K562 (cell line): ENCODE results near the gene FAM187B. TPM values are rescaled to one million over a fixed set of nuclear protein-coding genes. Genes with fewer than 3 reads are reported as not detected.
A peak's percentile ranks its signal among the peaks of the same experiment; 100 is the strongest.

Experiments used
- ATAC-seq: fragments of 200-7000 bp; cut with Tn5 transposase; 3 replicates; pipeline ENCODE4 v1.9.1; 2020; ENCODE audit warnings: moderate library complexity
- BruUV-seq: library from RNA; stranded (reverse); fragments of 400-500 nt; replicated peaks from 2 replicates; lab custom pipeline; 2021; lab: Mats Ljungman, UMichigan
- CTCF ChIA-PET: fragments of 300-600 bp; formaldehyde crosslinking; extraction: SDS; loops from one replicate; lab custom pipeline; 2021; ENCODE audit warnings: low intra/inter-chr PET ratio; lab: Yijun Ruan, JAX
- POLR2A ChIA-PET: fragments of 300-600, 350-650 bp; sonication (Branson Sonifier 250); formaldehyde crosslinking; extraction: SDS; loops from one replicate; lab custom pipeline; 2021; ENCODE audit warnings: antibody characterized with exemption, inconsistent platforms; lab: Yijun Ruan, JAX
- DNase-seq, 4 experiments: peaks; one replicate each; pipeline versions ENCODE4 v3.0.0 to v3.0.0-alpha.2; 2011 to 2018; ENCODE audit warnings: low spot score in 3 of 4, mixed read lengths in 3 of 4; ENCODE audit errors: extremely low read depth in 1 of 4
- FAIRE-seq: peaks from 2 replicates; lab custom pipeline; 2011; peaks lifted over from hg19 to GRCh38; lab: Jason Lieb, UNC
- H2AFZ ChIP-seq: 2 replicates; pipeline ENCODE4 v1.6.0; 2011; ENCODE audit warnings: low read depth, low read length, control low read depth, inconsistent platforms
- H3K27ac ChIP-seq: fragments of 200-600 bp; 3 replicates; pipeline ENCODE4 v1.8.0; 2011; ENCODE audit warnings: low read depth, mild to moderate bottlenecking, control low read depth, inconsistent platforms, low read length, moderate library complexity, mixed read lengths; ENCODE audit errors: extremely low read depth
- H3K27me3 ChIP-seq, 2 experiments: fragments of 300-600 bp in 1 of 2; 2 replicates in 1 of 2; 3 replicates in 1 of 2; pipeline versions ENCODE4 v1.6.0 to v1.8.0; 2011; ENCODE audit warnings: inconsistent platforms in 2 of 2, low read length in 2 of 2, mild to moderate bottlenecking in 1 of 2, mixed read lengths in 1 of 2, moderate library complexity in 1 of 2; ENCODE audit not compliant: control insufficient read depth in 2 of 2, insufficient read depth in 2 of 2
- H3K36me3 ChIP-seq: fragments of 300-600 bp; 3 replicates; pipeline ENCODE4 v1.8.0; 2011; ENCODE audit warnings: mild to moderate bottlenecking, low read length, inconsistent platforms; ENCODE audit not compliant: control insufficient read depth, insufficient read depth
- H3K4me1 ChIP-seq, 2 experiments: fragments of 200-600 bp in 1 of 2; replicated peaks in 1 of 2; 2 replicates in 1 of 2; 3 replicates in 1 of 2; pipeline versions ENCODE4 v1.5.1 to v1.8.0; 2011; ENCODE audit warnings: inconsistent platforms in 2 of 2, low read length in 2 of 2, mild to moderate bottlenecking in 1 of 2, mixed read lengths in 1 of 2, moderate library complexity in 1 of 2; ENCODE audit not compliant: control insufficient read depth in 2 of 2, insufficient read depth in 2 of 2
- H3K4me2 ChIP-seq: 2 replicates; pipeline ENCODE4 v1.6.1; 2011; ENCODE audit warnings: low read length, control low read depth, inconsistent platforms, mixed read lengths; ENCODE audit not compliant: insufficient read depth
- H3K4me3 ChIP-seq: fragments of 200-600 bp; sonication (generic), shearing (Covaris generic); 2 replicates; pipeline ENCODE4 v1.5.1; 2016; ENCODE audit warnings: control low read depth, inconsistent platforms
- H3K79me2 ChIP-seq: fragments of 200-600 bp; 3 replicates; pipeline ENCODE4 v1.8.0; 2011; ENCODE audit warnings: low read length, inconsistent platforms; ENCODE audit not compliant: control insufficient read depth, insufficient read depth
- H3K9ac ChIP-seq, 2 experiments: 2 replicates each; pipeline versions ENCODE4 v1.6.0 to v1.6.1; 2011; ENCODE audit warnings: low read depth in 2 of 2, low read length in 2 of 2, control low read depth in 1 of 2, inconsistent platforms in 1 of 2, mild to moderate bottlenecking in 1 of 2, mixed read lengths in 1 of 2; ENCODE audit not compliant: insufficient read depth in 1 of 2
- H3K9me1 ChIP-seq: one replicate; pipeline ENCODE4 v1.6.0; 2011; ENCODE audit warnings: inconsistent platforms, mild to moderate bottlenecking, low read length, moderate library complexity; ENCODE audit not compliant: control insufficient read depth, insufficient read depth
- H3K9me3 ChIP-seq: replicated peaks from 2 replicates; pipeline ENCODE4 v1.5.1; 2011; ENCODE audit warnings: low read depth, low read length, inconsistent platforms; ENCODE audit not compliant: control insufficient read depth, insufficient read depth
- H4K20me1 ChIP-seq: replicated peaks from 2 replicates; pipeline ENCODE4 v1.6.1; 2011; ENCODE audit warnings: low read length, inconsistent platforms, mixed read lengths; ENCODE audit not compliant: control insufficient read depth, insufficient read depth
- CAMTA2 ChIP-seq: fragments of 250-450 bp; sonication (Bioruptor Pico); conservative IDR thresholded peaks from 2 replicates; pipeline ENCODE4 v1.5.1; 2022
- CREB1 ChIP-seq, 2 experiments: sonication (generic) in 1 of 2; formaldehyde crosslinking in 1 of 2; IDR thresholded peaks; 2 replicates each; pipeline versions ENCODE4 v1.6.1 to v1.8.0; 2012 to 2022; ENCODE audit warnings: inconsistent platforms in 1 of 2, mild to moderate bottlenecking in 1 of 2, missing genetic modification reagents in 1 of 2, moderate library complexity in 1 of 2
- ERF ChIP-seq: fragments of 450-650 bp; formaldehyde crosslinking; IDR thresholded peaks from 2 replicates; pipeline ENCODE4 v1.4.0; 2020; ENCODE audit warnings: mild to moderate bottlenecking, mixed read lengths
- MYC ChIP-seq, 2 experiments: fragments of 250-450 bp in 1 of 2; sonication (Bioruptor Pico) in 1 of 2; IDR thresholded peaks; 2 replicates each; pipeline versions ENCODE4 v1.5.1 to v1.6.1; 2012 to 2021; ENCODE audit warnings: low read depth in 2 of 2, borderline replicate concordance in 1 of 2, improper control_type of control experiment in 1 of 2, low read length in 1 of 2, mild to moderate bottlenecking in 1 of 2, moderate library complexity in 1 of 2
- PCBP1 ChIP-seq: fragments of 200-400 bp; formaldehyde crosslinking; IDR thresholded peaks from 2 replicates; pipeline ENCODE4 v1.6.1; 2018; ENCODE audit warnings: mild to moderate bottlenecking, low read depth, low read length; ENCODE audit not compliant: poor library complexity, severe bottlenecking
- PHF8 ChIP-seq: fragments of 200-600 bp; sonication (generic); IDR thresholded peaks from 2 replicates; pipeline ENCODE4 v1.6.1; 2012; ENCODE audit warnings: mixed run types, mild to moderate bottlenecking, inconsistent platforms, low read length, moderate library complexity, borderline replicate concordance
- SPI1 ChIP-seq: IDR thresholded peaks from 2 replicates; pipeline ENCODE4 v1.6.1; 2011; ENCODE audit warnings: low read depth, low read length, control low read depth, borderline replicate concordance
- TRIM24 ChIP-seq, 2 experiments: fragments of 450-650 bp; IDR thresholded peaks; 2 replicates each; pipeline ENCODE4 v1.6.1; 2016
- ZNF12 ChIP-seq: sonication (generic); formaldehyde crosslinking; IDR thresholded peaks from 2 replicates; pipeline ENCODE4 v1.4.0; 2020; ENCODE audit warnings: mild to moderate bottlenecking, missing genetic modification reagents
- ZNF232 ChIP-seq: sonication (generic); formaldehyde crosslinking; IDR thresholded peaks from 2 replicates; pipeline ENCODE4 v1.8.0; 2022; ENCODE audit warnings: mild to moderate bottlenecking, missing genetic modification reagents
- WGBS: fragments of 100-300 bp; shearing (Covaris generic); methylation state at CpG from one replicate; pipeline ENCODE4 v1.1.6; 2016; ENCODE audit warnings: low coverage, mixed read lengths; ENCODE audit not compliant: insufficient coverage; ENCODE audit errors: missing lambda C conversion rate; 5-methylcytosine and 5-hydroxymethylcytosine counted together
- in situ Hi-C: fragments of 300-500 bp; cut with MboI; formaldehyde crosslinking; loops from 4 replicates; pipeline ENCODE4 v1.15.0; 2018; ENCODE audit warnings: inconsistent platforms, mixed read lengths
- intact Hi-C: fragments of 100-400 bp; cut with micrococcal nuclease; formaldehyde crosslinking; loops from 2 replicates; pipeline ENCODE4 v1.14.2; 2022
- polyA plus RNA-seq, 8 experiments: library from polyadenylated mRNA; depleted of rRNA in 4 of 8; stranded (reverse) in 5 of 8; unstranded in 3 of 8; fragments of >200 nt; fragmentation: Nextera tagmentation in 2 of 8; fragmentation: Illumina TruSeq in 1 of 8; extraction: Ambion mirVana in 2 of 8; extraction: Trizol in 1 of 8; gene quantifications; 2 replicates each; pipeline versions ENCODE4 v1.2.1 to v1.2.3, GENCODE V29; 2011 to 2014; ENCODE audit warnings: inconsistent platforms in 1 of 8, missing spikeins in 1 of 8
- total RNA-seq, 7 experiments: library from RNA; depleted of rRNA in 6 of 7; stranded (reverse); fragments of >200 nt in 6 of 7; fragmentation: Illumina TruSeq in 2 of 7; extraction: Trizol in 2 of 7; gene quantifications; 2 replicates each; pipeline versions ENCODE4 v1.2.1 to v1.2.3, GENCODE V29; 2011 to 2021; ENCODE audit warnings: low replicate concordance in 1 of 7
- TF ChIP-seq, protein P1 (sequence below), 2 experiments: IDR thresholded peaks; 2 replicates each; pipeline ENCODE4 v1.6.1; 2012; ENCODE audit warnings: improper control_type of control experiment in 2 of 2, low read depth in 2 of 2, low read length in 2 of 2, borderline replicate concordance in 1 of 2
- TF ChIP-seq, protein P2 (sequence below): fragments of 200-800 bp; sonication (Bioruptor generic); IDR thresholded peaks from 2 replicates; pipeline ENCODE4 v1.6.1; 2017; ENCODE audit warnings: missing genetic modification characterization, missing compliant biosample characterization

FAM187B gene
- total and polyA plus RNA-seq, 9 of the 15 experiments (the other 6 are each of a cell fraction or from before 2014, with no cell fraction given): 0.04 to 0.09 TPM; not detected in 7

DNA sequence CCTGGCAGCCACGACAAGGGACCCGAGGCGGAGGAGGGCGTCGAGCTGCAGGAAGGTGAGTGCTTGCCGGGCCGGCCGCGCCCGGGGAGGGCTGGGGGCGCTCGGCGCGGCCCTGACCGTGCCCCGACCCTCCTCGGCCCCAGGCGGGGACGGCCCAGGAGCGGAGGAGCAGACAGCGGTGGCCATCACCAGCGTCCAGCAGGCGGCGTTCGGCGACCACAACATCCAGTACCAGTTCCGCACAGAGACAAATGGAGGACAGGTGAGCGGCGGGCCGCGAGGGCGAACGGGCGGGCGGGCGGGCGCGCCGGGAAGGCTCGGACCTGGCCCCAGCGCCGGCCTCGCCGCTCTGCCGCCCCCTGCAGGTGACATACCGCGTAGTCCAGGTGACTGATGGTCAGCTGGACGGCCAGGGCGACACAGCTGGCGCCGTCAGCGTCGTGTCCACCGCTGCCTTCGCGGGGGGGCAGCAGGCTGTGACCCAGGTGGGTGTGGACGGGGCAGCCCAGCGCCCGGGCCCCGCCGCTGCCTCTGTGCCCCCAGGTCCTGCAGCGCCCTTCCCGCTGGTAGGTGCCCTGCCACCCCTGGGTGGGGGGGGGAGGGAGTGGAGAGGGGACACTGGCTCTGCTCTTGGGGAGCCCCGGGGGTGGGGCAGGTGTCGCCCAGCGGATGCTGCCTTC lies 41.0 kb upstream of the FAM187B start (continued):
- TF ChIP-seq PHF8 (peak; percentile 60; the same call in 1 of the 2 replicates), SPI1 (peak; percentile 49; the same call in 1 of the 2 replicates), MYC (IDR thresholded peaks at IDR 0.05; ENCODE audit: low read depth, low read length) (peak; percentile 48), MYC (CRISPR knock-in tag; IDR thresholded peaks at IDR 0.05; ENCODE audit: borderline replicate concordance, low read depth) (no peak), ZNF12 (CRISPR knock-in tag) (no peak)

DNA sequence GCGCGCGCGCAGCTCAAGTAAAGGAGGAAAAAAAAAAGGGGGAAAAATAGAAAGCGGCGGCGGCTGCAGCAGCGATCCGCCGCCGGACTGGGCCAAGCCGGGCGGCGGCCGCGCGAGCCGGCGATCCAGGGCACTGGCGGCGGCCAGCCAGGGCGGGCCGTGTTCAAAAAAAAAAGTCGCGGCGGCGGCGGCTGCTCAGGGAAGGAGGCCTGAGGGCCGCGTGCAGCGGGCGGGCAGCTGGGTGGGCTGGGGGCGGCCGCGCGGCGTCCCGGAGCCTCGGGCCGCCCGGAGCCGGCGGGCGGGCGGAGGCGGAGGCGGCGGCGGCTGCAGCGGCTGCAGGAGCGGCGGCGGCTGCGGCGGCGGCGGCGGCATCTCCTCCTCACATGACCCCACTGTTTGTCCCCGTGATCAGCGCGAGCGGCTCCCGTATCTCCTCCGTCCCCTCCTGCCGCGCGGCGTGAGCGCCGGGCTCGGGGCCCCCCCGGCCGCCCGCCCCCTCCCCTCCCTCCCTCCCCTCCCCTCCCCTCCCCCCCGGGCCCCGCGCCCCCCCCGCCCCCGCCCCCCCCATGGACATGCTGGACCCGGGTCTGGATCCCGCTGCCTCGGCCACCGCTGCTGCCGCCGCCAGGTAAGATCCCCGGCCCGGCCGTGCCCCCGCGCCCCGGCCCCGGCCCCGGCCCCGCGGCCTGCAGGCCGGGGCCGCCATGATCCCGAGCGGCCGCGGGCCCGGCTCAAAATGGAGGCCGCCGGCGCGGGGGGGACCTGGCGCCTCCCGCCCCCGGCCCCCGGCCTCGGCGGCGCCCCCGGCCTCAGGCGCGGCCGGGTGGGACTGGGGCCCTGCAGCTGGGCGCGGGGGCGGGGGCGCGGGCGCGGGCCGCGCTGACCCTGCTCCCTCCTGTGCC lies 40.2 kb upstream of the FAM187B start, which contains the start of gene USF2:
TSS of gene USF2 (plus strand) at position 427 of the 902 bp plus-strand sequence. CDS start at position 567, 140 bp downstream.
- ATAC-seq: peak; percentile 17; the same call in 2 of the 3 replicates
- no peaks in the 10 kb centered on the region for H3K9me3 ChIP-seq
- peak within 1 kb of the TSS; percentile 56 for H3K4me3 ChIP-seq
- H3K4me1 ChIP-seq: peaks cover 15 to 44% of the 10 kb centered on the region in 2 experiments
- DNase-seq: peak; percentile 79 to 89 (median 84)
- H3K27me3 ChIP-seq: no peaks in the 10 kb centered on the region
- 0% methylated on average over 13 of the region's 126 CpGs for WGBS
- BruUV-seq: no TSS peak
- peak within 1 kb of the TSS; percentile 87 to 99 for H3K9ac ChIP-seq
- ChIA-PET POLR2A (interaction anchor here (0.6 to 1.0 kb wide), 4 partner anchors 12 to 1466 kb away, joined by 3 to 5 read pairs (median 3); partner anchors contain the start of gene FXYD7), CTCF (interaction anchor here (0.6 to 2.0 kb wide), 4 partner anchors 21 to 323 kb away, joined by 3 to 6 read pairs (median 4); no protein-coding TSS in a partner anchor)
- no peak for FAIRE-seq
- peaks cover 75% of the 10 kb centered on the region for H3K36me3 ChIP-seq
- H3K4me2 ChIP-seq: peak within 1 kb of the TSS; percentile 82
- no peaks in the 10 kb centered on the region for H4K20me1 ChIP-seq
- intact Hi-C loops (loop anchor here (5.0 kb wide), 2 partner anchors 111 to 126 kb away; partner anchors contain the start of gene FXYD7), in situ Hi-C loops (no loop called here)
- H2AFZ ChIP-seq: peak within 1 kb of the TSS; percentile 84; the same call in 1 of the 2 replicates
- no peaks in the 10 kb centered on the region for H3K9me1 ChIP-seq
- peaks cover 23% of the 10 kb centered on the region for H3K79me2 ChIP-seq
- peak within 1 kb of the TSS; percentile 89 for H3K27ac ChIP-seq
- TF ChIP-seq PCBP1 (peak; percentile 97), CAMTA2 (CRISPR knock-in tag) (no peak), TRIM24 (IDR thresholded peaks at IDR 0.05) (no peak), ERF (CRISPR knock-in tag) (0 out of 2 replicates have a peak, but pooled peaks have one; percentile 20), CREB1 (IDR thresholded peaks at IDR 0.05) (no peak), CREB1 (CRISPR knock-in tag; IDR thresholded peaks at IDR 0.05) (no peak), PHF8 (peak; percentile 27; the same call in 1 of the 2 replicates), ZNF232 (no peak)
- TF ChIP-seq, protein P1, sequence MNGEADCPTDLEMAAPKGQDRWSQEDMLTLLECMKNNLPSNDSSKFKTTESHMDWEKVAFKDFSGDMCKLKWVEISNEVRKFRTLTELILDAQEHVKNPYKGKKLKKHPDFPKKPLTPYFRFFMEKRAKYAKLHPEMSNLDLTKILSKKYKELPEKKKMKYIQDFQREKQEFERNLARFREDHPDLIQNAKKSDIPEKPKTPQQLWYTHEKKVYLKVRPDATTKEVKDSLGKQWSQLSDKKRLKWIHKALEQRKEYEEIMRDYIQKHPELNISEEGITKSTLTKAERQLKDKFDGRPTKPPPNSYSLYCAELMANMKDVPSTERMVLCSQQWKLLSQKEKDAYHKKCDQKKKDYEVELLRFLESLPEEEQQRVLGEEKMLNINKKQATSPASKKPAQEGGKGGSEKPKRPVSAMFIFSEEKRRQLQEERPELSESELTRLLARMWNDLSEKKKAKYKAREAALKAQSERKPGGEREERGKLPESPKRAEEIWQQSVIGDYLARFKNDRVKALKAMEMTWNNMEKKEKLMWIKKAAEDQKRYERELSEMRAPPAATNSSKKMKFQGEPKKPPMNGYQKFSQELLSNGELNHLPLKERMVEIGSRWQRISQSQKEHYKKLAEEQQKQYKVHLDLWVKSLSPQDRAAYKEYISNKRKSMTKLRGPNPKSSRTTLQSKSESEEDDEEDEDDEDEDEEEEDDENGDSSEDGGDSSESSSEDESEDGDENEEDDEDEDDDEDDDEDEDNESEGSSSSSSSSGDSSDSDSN (IDR thresholded peaks at IDR 0.05; ENCODE audit: borderline replicate concordance in 1 of 2, low read depth in 2 of 2, low read length in 2 of 2): 0 out of 4 replicates have a peak, but pooled peaks of 1 of the 2 experiments have one; percentile 35
- TF ChIP-seq, protein P2, sequence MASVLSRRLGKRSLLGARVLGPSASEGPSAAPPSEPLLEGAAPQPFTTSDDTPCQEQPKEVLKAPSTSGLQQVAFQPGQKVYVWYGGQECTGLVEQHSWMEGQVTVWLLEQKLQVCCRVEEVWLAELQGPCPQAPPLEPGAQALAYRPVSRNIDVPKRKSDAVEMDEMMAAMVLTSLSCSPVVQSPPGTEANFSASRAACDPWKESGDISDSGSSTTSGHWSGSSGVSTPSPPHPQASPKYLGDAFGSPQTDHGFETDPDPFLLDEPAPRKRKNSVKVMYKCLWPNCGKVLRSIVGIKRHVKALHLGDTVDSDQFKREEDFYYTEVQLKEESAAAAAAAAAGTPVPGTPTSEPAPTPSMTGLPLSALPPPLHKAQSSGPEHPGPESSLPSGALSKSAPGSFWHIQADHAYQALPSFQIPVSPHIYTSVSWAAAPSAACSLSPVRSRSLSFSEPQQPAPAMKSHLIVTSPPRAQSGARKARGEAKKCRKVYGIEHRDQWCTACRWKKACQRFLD: peak; percentile 92
